NB4 (cell line): ENCODE measurements around the gene FCMR.

ENCODE experiments used
- DNase-seq: peaks from one replicate; pipeline ENCODE4 v3.0.0; 2010; ENCODE audit warnings: low read depth
- H3K4me3 ChIP-seq: one replicate; pipeline ENCODE4 v1.5.1; 2011; ENCODE audit warnings: mild to moderate bottlenecking, low read depth, low read length, moderate library complexity
- MAX ChIP-seq: IDR thresholded peaks from 2 replicates; pipeline ENCODE4 v1.6.1; 2011; ENCODE audit warnings: low read depth, low read length
- MYC ChIP-seq: IDR thresholded peaks from 2 replicates; pipeline ENCODE4 v1.6.1; 2011; ENCODE audit warnings: low read depth, low read length
- POLR2A ChIP-seq: IDR thresholded peaks from 2 replicates; pipeline ENCODE4 v1.6.1; 2011; ENCODE audit warnings: mild to moderate bottlenecking; ENCODE audit not compliant: insufficient read length; ENCODE audit errors: extremely low read depth
- TF ChIP-seq, protein P1 (sequence below): IDR thresholded peaks from one replicate; pipeline ENCODE4 v1.5.1; 2012; ENCODE audit warnings: low read depth, low read length

Gene FCMR

GRCh38 chr1:206953626-206954025 lies 31.9 kb upstream of the FCMR start:
- H3K4me3 ChIP-seq, result no peak overlapping the region
- DNase-seq, result no peak
- TF ChIP-seq MYC (no peak), MAX (no peak), POLR2A (no peak)
- TF ChIP-seq, protein P1, sequence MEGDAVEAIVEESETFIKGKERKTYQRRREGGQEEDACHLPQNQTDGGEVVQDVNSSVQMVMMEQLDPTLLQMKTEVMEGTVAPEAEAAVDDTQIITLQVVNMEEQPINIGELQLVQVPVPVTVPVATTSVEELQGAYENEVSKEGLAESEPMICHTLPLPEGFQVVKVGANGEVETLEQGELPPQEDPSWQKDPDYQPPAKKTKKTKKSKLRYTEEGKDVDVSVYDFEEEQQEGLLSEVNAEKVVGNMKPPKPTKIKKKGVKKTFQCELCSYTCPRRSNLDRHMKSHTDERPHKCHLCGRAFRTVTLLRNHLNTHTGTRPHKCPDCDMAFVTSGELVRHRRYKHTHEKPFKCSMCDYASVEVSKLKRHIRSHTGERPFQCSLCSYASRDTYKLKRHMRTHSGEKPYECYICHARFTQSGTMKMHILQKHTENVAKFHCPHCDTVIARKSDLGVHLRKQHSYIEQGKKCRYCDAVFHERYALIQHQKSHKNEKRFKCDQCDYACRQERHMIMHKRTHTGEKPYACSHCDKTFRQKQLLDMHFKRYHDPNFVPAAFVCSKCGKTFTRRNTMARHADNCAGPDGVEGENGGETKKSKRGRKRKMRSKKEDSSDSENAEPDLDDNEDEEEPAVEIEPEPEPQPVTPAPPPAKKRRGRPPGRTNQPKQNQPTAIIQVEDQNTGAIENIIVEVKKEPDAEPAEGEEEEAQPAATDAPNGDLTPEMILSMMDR, result no peak

GRCh38 chr1:206953126-206953525 lies 31.4 kb upstream of the FCMR start:
- TF ChIP-seq MAX, result no peak
- TF ChIP-seq POLR2A, result no peak
- TF ChIP-seq, protein P1, result no peak
- no peak for TF ChIP-seq MYC
- H3K4me3 ChIP-seq, result no peak overlapping the region
- DNase-seq, result no peak

DNA sequence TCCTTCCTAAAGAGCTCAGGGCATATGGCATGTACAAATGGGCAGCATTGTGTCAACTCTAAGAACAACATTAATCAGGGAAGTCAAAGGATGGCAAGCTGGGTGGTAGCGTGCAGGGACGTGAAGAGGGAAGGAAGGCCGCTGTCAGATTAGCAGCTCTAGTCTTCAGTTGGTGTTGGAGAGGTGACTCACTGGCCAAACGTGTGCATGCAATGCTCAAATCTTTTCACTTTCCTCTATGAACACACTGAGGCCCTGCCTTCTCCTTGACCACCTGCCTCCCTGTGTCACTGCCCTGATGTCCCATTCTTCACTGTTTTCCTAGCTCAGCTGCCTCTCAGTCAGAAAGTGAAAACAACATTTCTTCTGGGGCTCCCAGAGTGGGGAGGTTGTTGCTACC lies 30.4 kb upstream of the FCMR start:
- peak; percentile 18 for DNase-seq
- H3K4me3 ChIP-seq, result no peak overlapping the region
- TF ChIP-seq MAX, result no peak
- TF ChIP-seq, protein P1, result no peak
- no peak for TF ChIP-seq MYC
- TF ChIP-seq POLR2A, result no peak

GRCh38 chr1:206951318-206952100 lies 29.8 kb upstream of the FCMR start:
- TF ChIP-seq POLR2A (no peak), MYC (no peak), MAX (no peak)
- TF ChIP-seq, protein P1, result no peak
- no peak overlapping the region for H3K4me3 ChIP-seq
- no peak for DNase-seq

GRCh38 chr1:206949641-206950040 lies 27.9 kb upstream of the FCMR start:
- TF ChIP-seq POLR2A (no peak), MAX (no peak), MYC (no peak)
- TF ChIP-seq, protein P1, result no peak
- no peak overlapping the region for H3K4me3 ChIP-seq
- no peak for DNase-seq
